ENCODE results near the gene MAGEB17.
"Not testable (repeated sequence)": the region's sequence is repeated elsewhere in the genome, so short reads cannot be mapped to it uniquely, and the experiment has no call there.

The MAGEB17 gene

GRCh38 chrX:16167181-16167580 lies at the start of gene MAGEB17:
TSS of gene MAGEB17 (plus strand) at chrX:16167481. CDS start at chrX:16170383, 2,902 bp downstream.
- no peak for DNase-seq

GRCh38 chrX:16119353-16120220 lies 47.7 kb upstream of the MAGEB17 start:
- DNase-seq, result peak; percentile 3

GRCh38 chrX:16120431-16120830 lies 46.9 kb upstream of the MAGEB17 start:
- no peak for DNase-seq

- peak; percentile 3 for DNase-seq
Observed at GRCh38 chrX:16123222-16123786, 44.0 kb upstream of the MAGEB17 start, which contains the start of gene GRPR. TSS of gene GRPR (plus strand) at chrX:16123565. CDS start at chrX:16123954, 389 bp downstream.

- no peak for DNase-seq
Observed at GRCh38 chrX:16124201-16124600, 43.1 kb upstream of the MAGEB17 start.

- no peak for DNase-seq
Observed at GRCh38 chrX:16125520-16126149, 41.6 kb upstream of the MAGEB17 start.

GRCh38 chrX:16130707-16131106 lies 36.6 kb upstream of the MAGEB17 start:
- DNase-seq, result no peak

- no peak for DNase-seq
Observed at GRCh38 chrX:16134936-16135335, 32.3 kb upstream of the MAGEB17 start.

- DNase-seq, result no peak
Observed at GRCh38 chrX:16136080-16136479, 31.2 kb upstream of the MAGEB17 start.

GRCh38 chrX:16137416-16138107 lies 29.7 kb upstream of the MAGEB17 start:
- no peak for DNase-seq

- no peak for DNase-seq
Observed at GRCh38 chrX:16138108-16138427, 29.2 kb upstream of the MAGEB17 start.

- no peak for DNase-seq
Observed at GRCh38 chrX:16140448-16140847, 26.8 kb upstream of the MAGEB17 start.

- no peak for DNase-seq
Observed at GRCh38 chrX:16140983-16141382, 26.3 kb upstream of the MAGEB17 start.

- DNase-seq, result no peak
Observed at GRCh38 chrX:16141422-16142245, 25.6 kb upstream of the MAGEB17 start.

- no peak for DNase-seq
Observed at GRCh38 chrX:16142246-16142558, 25.1 kb upstream of the MAGEB17 start.

- no peak for DNase-seq
Observed at GRCh38 chrX:16143968-16144367, 23.3 kb upstream of the MAGEB17 start.

GRCh38 chrX:16144420-16144819 lies 22.9 kb upstream of the MAGEB17 start:
- DNase-seq, result no peak

- DNase-seq, result not testable (repeated sequence)
Observed at GRCh38 chrX:16145093-16145492, 22.2 kb upstream of the MAGEB17 start.

GRCh38 chrX:16145656-16146055 lies 21.6 kb upstream of the MAGEB17 start:
- DNase-seq, result no peak

- no peak for DNase-seq
Observed at GRCh38 chrX:16148896-16149295, 18.4 kb upstream of the MAGEB17 start.

- DNase-seq, result no peak
Observed at GRCh38 chrX:16155581-16156096, 11.6 kb upstream of the MAGEB17 start.

GRCh38 chrX:16156692-16157331 lies 10.5 kb upstream of the MAGEB17 start:
- DNase-seq, result no peak
